Anterior cingulate cortex (tissue), 58 donors: ENCODE measurements around the gene NBL1.

ENCODE experiments used
- DNase-seq, 58 donors: peaks; one replicate each; lab custom pipeline; 2025; lab: John Stamatoyannopoulos, UW

The NBL1 gene

GRCh38 chr1:19643602-19644394 is at the start of gene NBL1:
Gene NBL1 (plus strand): TSS chr1:19644311. CDS start chr1:19655031, 10,720 bp downstream.
- peak in 29 of 58 donors; percentile 10 to 78 (median 36) for DNase-seq

GRCh38 chr1:19596065-19596713 is 47.9 kb upstream of the NBL1 start:
- DNase-seq, result peak in 8 of 58 donors; percentile 36 to 63 (median 50)

- peak; percentile 76 to 98 (median 92) for DNase-seq
Observed at GRCh38 chr1:19596714-19597495, 47.2 kb upstream of the NBL1 start.

- peak in 3 of 58 donors; percentile 22 to 29 (median 24) for DNase-seq
Observed at GRCh38 chr1:19597496-19598309, 46.4 kb upstream of the NBL1 start.

- no peak for DNase-seq
Observed at GRCh38 chr1:19599810-19600209, 44.3 kb upstream of the NBL1 start.

- no peak for DNase-seq
Observed at GRCh38 chr1:19602486-19602885, 41.6 kb upstream of the NBL1 start.

- no peak for DNase-seq
Observed at GRCh38 chr1:19605967-19606366, 38.1 kb upstream of the NBL1 start.

- DNase-seq, result no peak
Observed at GRCh38 chr1:19606817-19607642, 37.1 kb upstream of the NBL1 start.

GRCh38 chr1:19608232-19608631 is 35.9 kb upstream of the NBL1 start:
- no peak for DNase-seq

- DNase-seq, result no peak
Observed at GRCh38 chr1:19610282-19610981, 33.7 kb upstream of the NBL1 start.

GRCh38 chr1:19612530-19612929 is 31.6 kb upstream of the NBL1 start:
- DNase-seq, result no peak

- DNase-seq, result no peak
Observed at GRCh38 chr1:19613171-19613703, 30.9 kb upstream of the NBL1 start.

- DNase-seq, result no peak
Observed at GRCh38 chr1:19615438-19615837, 28.7 kb upstream of the NBL1 start.

- no peak for DNase-seq
Observed at GRCh38 chr1:19616489-19616888, 27.6 kb upstream of the NBL1 start.

- DNase-seq, result no peak
Observed at GRCh38 chr1:19617376-19617775, 26.7 kb upstream of the NBL1 start.

GRCh38 chr1:19618428-19618827 is 25.7 kb upstream of the NBL1 start:
- no peak for DNase-seq

GRCh38 chr1:19619697-19620384 is 24.3 kb upstream of the NBL1 start:
- DNase-seq, result no peak

- DNase-seq, result no peak
Observed at GRCh38 chr1:19620786-19621185, 23.3 kb upstream of the NBL1 start.
